ENCODE measurements around the gene RBM10.

The RBM10 gene

DNA sequence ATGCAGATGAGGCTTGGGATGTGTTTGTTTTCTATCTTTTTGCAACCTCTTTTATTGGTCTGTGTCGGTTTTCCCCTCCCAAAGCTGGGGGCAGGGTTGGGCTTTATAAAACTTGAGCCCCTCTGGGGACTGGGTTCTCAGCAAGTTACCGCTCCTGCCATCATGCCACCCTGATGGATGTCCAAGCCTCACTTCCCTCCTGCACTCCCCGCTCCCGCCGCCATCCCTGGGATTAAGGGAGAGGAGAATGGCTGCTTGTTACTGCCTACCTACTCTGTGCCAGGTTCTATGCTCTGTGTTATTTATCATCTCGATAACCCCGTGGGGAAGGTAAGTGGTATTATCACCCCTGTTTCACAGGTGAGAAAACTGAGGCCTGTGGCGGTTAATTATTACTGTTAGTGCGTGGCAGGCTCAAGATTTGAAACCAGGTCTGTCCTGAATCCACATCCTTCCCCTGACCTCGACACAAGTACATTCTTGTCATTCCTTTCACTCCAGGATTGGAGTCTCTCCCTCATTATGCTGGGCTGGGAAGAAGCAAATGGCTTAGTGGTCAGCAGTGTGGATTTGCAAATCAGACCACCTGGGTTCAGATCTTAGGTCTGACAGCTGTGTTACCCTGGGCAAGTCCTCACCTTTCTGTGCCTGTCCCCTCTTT is 53.1 kb downstream of the RBM10 start:
- DNase-seq = no peak

DNA sequence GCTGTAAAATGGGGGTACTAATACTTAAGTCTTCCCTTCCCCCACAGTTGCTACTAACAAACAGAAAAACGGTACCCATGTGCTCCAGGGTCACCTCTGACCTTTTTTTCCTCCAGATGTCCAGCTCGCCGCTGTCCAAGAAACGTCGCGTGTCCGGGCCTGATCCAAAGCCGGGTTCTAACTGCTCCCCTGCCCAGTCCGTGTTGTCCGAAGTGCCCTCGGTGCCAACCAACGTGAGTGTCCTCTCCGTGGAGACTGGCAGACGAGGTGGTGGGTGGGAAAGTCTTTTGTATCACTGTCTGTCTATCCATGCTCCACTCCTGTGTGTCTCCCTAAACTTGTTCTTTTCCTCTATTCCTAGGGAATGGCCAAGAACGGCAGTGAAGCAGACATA is 53.7 kb downstream of the RBM10 start:
- no peak for DNase-seq

DNA sequence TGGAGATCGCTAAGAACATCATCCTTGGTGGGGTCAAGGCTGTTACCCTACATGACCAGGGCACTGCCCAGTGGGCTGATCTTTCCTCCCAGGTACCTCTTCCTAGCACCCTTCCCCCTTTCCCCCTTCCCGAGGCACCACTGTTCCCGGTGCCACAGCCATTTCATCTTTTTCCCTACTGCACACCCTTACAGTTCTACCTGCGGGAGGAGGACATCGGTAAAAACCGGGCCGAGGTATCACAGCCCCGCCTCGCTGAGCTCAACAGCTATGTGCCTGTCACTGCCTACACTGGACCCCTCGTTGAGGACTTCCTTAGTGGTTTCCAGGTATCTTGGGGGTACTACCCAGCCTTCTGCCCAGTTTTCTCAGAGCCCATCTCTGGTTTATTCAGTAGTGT is 54.3 kb downstream of the RBM10 start:
- DNase-seq = no peak

DNA sequence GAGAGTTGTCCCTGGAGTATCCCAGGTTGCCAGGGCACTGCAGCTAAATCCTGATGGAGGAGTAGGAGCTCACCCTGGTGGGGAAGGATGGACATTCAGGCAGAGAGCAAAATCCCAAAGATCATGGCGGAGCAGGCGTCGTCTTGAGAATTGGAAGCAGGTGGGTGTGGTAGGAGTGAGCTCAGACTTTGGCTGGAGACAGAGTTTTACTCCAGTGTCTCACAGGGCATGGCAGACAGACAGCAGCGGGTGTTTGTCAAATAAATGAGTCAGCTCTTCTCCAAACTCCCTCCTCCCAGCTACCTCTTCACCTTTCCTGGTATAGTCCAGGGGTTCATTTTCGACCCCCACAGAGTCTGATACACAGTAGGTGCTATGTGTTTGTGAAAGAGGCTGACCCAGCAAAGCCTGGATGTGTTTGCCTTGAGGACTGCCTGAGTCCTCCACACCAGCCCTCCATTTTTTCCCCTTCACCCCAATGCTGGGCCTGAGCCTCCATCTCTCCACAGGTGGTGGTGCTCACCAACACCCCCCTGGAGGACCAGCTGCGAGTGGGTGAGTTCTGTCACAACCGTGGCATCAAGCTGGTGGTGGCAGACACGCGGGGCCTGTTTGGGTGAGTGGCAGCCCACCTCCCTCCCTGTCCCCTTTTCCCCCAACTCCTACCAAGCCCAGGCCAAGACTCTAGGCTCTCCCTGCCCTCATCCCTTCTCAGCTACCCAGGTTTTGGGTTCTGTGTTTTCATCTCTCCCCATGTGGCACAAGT is 55.5 kb downstream of the RBM10 start:
- no peak for DNase-seq

DNA sequence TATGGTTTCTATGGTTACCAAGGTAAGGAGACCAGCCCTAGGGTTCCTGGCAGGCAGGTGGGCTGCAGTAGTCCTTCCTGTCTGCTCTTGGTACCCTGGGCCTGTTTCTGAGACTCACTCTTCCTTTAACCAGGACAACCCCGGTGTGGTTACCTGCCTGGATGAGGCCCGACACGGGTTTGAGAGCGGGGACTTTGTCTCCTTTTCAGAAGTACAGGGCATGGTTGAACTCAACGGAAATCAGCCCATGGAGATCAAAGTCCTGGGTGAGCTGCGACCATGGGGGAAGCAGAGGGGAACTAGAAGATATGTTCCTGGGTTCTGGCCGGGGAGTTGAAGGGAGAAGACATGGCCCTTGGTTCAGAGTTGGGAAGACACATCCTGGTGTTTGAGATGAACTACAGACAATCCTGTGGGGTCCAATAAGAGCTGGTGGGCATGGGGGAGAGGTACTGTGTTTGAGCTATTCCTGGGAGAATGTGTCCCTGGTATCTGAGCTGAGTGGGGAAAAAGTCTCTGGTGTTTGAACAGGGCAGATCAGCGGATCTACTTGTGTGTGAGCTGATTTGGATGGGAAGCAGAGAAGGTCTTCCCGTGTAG is 56.4 kb downstream of the RBM10 start:
- DNase-seq = no peak

DNA sequence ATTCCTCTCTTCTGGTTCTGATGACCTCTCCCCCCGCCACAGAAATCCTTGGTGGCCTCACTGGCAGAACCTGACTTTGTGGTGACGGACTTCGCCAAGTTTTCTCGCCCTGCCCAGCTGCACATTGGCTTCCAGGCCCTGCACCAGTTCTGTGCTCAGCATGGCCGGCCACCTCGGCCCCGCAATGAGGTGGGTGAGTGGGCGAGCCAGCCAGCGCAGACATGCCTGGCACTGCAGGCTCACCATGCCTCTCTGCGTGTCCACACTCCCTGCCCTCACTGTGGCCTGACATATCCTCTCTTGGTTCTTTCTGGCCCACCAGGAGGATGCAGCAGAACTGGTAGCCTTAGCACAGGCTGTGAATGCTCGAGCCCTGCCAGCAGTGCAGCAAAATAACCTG is 57.3 kb downstream of the RBM10 start:
- no peak for DNase-seq

DNA sequence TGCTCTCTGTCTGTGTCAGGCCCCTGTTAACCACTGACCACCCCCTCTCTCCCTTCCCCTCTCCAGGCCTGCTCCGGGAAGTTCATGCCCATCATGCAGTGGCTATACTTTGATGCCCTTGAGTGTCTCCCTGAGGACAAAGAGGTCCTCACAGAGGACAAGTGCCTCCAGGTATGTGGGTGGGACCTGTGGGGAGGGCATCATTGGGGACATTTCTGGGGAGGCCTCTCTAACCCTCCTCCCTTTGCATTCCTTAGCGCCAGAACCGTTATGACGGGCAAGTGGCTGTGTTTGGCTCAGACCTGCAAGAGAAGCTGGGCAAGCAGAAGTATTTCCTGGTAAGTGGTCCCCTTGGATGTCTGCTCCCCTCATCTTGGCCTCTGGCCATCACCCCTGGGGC is 57.9 kb downstream of the RBM10 start:
- DNase-seq = no peak

DNA sequence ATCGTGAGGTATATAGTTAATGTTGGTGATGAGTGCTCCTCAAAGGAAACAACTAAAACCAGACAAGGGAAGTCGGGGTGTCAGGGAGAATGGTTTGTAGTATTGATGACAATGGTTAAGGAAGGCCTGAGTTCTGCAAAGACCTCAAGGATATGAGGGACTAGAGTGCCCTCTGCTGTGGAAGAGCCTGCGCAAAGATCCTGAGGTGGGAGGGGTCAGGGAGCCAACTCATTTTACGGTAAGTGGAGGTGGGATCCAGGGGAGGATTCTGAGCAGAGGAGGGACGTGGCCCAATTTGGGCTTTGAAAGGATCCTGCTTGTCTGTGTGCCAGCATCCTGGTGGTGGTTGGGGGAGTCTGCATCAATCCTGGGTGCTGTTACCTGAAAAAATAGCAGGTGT is 59.9 kb downstream of the RBM10 start:
- DNase-seq = no peak

DNA sequence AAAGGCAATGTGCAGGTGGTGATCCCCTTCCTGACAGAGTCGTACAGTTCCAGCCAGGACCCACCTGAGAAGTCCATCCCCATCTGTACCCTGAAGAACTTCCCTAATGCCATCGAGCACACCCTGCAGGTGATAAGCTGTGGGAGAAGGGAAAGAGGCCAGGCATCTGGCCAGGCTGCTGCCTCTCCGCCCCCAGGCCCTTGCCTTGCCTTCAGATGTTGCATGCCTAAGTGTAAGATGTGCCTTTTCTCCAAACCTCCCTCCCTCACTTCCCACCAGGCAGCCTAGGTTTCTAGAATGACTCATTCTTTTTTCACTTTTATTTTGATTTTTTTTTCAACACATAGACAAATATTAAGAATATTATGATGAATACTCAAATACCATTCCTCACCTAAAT is 61.3 kb downstream of the RBM10 start:
- DNase-seq = no peak

DNA sequence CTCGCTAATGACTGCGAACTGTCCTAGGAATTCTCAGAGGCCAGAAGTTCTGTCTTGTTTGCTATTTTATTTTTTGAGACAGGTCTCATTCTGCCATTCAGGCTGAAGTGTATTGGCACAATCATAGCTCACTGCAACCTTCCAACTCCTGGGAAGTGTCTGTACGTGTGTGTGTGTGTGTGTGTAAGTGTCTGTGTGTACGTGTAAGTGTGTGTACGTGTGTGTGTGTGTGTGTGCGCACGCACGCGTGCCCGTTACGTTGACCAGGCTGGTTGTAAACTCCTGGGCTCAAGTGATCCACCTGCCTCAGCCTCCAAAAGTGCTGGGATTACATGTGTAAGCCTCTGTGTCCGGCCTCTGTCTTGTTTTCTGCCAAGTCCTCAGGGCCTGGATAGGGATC is 63.1 kb downstream of the RBM10 start:
- DNase-seq = no peak

DNA sequence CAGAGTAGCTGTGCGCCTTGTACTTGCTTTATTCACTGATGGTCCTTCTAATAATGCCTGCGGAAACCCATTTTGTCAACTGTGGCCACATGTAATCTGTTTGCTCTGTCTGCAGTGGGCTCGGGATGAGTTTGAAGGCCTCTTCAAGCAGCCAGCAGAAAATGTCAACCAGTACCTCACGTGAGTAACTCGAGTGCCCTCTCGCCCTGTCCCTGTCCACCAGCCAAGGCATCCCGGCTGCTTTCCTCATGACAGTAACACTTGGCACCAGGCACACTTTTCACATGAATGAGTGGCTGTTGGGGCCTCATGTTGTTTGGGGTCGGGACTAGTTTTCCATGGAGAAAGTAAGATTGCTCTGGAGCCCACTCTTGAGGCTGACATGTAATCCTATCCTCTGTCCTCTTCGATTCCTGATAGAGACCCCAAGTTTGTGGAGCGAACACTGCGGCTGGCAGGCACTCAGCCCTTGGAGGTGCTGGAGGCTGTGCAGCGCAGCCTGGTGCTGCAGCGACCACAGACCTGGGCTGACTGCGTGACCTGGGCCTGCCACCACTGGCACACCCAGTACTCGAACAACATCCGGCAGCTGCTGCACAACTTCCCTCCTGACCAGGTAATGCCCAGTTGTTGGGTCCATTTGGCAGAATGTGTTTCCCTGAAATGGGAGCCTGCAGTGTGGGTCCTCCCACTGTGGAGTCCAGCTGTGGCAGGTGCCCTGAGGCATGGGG is 64.7 kb downstream of the RBM10 start:
- no peak for DNase-seq

DNA sequence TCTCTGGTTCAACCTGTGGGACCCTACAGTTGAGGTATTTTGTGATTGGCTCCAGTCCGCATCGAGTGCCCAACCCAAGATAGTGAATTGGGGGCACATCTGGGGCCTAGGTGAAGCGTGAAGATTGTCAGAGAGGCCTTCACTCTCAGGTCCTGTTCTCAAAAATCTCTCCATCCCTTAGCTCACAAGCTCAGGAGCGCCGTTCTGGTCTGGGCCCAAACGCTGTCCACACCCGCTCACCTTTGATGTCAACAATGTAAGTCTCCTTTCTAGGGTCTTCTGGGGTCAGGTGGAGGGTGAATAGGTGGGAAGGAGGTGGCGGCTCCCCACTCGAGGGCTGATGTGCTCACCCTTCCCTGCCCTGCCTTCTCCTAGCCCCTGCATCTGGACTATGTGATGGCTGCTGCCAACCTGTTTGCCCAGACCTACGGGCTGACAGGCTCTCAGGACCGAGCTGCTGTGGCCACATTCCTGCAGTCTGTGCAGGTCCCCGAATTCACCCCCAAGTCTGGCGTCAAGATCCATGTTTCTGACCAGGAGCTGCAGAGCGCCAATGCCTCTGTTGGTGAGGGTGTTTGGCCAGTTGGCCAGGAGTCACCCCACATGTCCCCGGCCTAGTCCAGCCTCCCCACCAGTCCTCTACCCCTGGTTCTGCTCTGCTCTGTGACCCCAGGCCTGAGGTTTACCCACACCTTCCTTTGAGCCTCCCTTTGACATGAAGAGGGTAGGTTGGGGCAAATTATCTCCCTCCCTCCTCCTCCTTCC is 65.8 kb downstream of the RBM10 start:
- DNase-seq = no peak

DNA sequence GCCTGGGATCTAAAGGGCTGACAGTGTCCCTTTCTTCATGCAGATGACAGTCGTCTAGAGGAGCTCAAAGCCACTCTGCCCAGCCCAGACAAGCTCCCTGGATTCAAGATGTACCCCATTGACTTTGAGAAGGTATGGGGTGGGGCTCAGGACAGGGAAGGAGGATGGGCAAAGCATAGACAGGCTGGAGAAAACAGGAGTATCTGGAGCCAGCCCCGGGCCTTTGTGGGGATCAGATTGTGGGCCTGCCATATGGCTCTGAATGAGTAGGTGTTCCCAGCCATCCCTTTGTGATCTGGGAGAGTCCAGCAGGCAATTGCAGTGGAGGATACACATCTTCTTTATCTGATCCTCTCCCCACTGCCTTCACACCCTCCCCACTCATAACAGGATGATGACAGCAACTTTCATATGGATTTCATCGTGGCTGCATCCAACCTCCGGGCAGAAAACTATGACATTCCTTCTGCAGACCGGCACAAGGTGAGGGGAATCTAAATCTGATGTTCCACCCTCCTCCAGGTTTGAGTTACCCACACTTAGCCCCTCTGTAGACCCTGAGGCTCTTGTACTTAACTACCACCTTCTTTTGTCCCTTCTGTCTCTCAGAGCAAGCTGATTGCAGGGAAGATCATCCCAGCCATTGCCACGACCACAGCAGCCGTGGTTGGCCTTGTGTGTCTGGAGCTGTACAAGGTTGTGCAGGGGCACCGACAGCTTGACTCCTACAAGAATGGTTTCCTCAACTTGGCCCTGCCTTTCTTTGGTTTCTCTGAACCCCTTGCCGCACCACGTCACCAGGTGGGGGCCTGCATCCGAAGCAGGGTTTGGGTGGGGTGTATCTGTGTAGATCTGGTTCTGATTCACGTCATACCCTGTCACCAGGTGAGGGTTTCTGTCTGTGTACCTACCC is 67.6 kb downstream of the RBM10 start:
- DNase-seq = no peak

DNA sequence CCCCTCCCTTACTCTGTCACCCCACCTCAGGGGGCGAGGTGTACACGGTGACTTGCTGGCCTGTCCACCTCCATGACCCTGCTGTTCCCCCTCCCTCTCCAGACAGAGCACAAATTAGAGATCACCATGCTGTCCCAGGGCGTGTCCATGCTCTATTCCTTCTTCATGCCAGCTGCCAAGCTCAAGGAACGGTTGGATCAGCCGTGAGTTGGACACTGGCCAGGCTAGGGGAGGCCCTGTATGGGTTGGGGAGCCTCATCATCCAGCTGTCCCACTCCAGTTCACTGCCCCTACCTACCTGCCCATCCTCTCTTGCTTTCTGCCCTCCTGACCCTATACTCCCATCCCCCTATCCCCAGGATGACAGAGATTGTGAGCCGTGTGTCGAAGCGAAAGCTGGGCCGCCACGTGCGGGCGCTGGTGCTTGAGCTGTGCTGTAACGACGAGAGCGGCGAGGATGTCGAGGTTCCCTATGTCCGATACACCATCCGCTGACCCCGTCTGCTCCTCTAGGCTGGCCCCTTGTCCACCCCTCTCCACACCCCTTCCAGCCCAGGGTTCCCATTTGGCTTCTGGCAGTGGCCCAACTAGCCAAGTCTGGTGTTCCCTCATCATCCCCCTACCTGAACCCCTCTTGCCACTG is 69.5 kb downstream of the RBM10 start:
- no peak for DNase-seq

DNA sequence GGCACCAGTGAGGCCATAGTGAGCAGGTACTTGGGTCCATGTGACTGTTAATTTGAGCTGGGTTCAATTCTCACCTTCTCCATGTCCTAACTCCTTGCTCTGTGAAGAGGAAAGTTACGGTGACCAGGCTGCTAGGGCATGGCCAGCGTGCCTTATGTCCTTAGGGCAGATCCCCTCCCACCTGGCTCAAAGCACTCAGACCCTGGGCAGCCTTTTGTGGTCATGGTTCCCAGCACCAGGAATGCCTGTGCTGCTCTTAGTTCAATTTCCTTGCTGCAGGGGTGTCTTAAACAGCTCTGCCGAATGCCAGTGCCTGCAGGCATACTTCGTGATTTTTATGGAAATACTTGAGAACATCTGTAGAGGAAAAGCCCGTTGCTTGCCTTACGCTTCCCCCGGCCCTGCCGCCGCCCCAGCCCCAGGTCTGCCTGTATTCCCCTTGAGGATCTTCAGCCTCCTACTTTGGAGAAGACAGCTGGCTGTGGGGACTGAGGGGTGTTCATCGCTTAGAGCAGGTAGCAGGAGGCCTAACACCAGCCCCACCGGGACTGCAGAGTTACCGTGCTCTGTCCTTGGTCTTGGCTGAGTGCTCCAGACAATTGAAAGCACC is 70.4 kb downstream of the RBM10 start:
- no peak for DNase-seq

DNA sequence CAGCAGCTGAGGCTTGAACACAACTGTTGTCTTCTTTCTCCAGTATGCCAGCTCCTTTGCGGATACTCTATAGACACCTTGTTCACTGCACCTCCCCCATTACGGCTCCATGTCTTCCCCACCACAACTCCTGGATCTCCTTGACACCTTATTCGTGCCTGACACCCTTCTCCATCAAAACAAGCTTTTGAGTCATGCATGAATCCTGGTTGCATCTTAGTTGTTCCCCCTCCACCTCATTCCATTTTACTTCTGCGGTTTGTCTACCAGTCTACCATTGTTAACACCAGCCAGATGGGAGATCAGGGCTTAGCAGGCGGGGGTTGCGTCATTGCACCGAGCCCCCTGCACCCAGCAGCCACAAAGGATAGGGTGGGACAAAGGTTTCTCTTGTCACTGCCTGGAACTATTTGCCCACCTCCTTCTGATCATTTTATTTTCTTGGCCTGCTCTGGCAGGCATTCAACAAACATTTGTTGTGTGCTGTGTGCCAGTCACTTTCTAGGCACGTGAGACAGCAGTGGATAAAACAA is 71.4 kb downstream of the RBM10 start:
- no peak for DNase-seq

DNA sequence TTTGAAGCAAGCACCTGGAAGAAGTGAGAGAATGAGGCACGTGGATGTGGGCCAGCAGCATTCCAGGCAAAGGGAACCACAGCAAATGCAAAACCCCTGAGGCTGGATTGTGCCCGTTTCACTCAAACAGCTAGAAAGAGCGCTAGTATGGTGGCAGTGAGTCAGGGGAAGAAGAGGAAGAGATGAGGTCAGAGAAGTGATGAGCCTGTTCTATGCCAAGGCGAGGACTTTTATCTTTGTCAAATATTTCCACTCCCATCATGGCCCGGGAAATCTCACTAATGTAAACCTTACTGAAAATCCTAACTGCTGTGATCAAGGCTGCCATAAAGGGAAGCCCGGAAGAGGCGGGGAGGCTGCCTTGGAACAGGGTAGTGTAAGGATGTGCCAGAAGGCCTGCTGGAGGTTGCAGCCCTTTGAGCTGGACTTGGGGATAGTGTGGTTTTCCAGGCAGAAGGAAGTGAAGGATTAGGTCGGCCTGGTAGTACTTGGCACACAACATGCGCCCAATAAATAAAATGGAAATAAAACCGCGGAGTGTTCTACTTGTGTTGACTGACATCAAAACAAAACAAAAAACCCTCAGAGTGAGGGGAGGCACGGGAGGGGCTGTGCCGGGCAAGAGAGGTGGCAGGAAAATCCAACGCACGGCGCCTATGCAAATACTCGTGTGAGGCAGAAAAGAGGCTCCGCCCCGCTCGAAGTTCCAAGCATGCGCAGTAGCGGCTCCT is 72.3 kb downstream of the RBM10 start:
- no peak for DNase-seq

DNA sequence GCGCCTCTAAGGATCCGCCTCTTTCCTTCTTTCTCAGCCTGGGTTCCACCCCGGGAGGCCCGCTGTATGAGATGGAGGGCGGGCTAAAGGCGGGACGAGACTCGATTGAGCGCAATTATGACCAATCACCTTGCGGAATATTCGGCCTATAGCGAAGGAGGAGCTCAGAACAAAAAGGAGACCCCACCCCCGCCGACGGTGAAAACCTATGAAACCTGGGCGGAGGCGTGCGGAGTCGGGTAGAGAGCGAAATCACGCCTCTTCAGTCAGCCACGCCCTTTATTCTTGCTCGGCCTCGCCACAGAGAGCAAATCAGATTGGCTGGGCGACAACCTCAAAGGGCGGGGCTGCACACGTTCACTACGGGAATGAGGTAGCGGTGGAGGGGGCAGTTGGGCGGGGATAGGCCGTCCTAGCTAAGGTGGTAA is 72.8 kb downstream of the RBM10 start:
- peak; percentile 93 for DNase-seq

DNA sequence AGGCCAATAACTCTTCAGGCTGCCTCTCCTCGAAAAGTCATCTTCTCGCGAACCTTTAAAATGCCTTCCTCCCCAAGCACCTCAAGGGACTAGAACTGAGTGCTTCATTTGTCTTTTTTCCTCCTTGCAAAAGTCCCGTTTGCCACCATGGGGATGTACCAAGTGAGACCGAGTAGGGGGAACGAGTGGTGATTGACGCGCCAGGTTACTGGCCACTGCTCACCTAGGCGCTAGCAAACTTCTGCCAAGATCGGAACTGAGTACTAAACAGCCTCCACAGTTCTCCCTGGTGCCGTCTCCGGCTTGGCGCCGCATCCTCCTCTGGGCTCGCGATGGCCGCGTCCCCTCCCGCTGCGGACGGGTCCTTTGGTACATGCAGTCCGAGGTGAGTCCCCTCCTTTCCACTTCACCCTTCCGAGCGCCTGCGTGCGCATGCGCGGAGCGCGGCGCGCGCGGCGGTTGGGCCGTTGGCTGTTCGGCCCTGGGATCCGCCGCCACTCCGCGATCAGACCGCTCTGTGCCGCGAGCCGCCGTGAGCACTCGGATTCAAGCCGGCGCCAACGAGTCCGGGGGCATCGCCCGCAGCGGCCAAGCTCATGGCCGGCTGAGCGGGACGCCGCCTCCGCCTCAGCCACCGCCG is 73.4 kb downstream of the RBM10 start, which contains the start of gene CDK16:
Gene CDK16 (plus strand): TSS at position 402 of the 640 bp plus-strand sequence. CDS start 4,877 bp downstream, outside the sequence.
- peak; percentile 86 for DNase-seq
